K562 (cell line): ENCODE measurements around the gene GLP1R. TPM values are rescaled to one million over a fixed set of nuclear protein-coding genes. Genes with fewer than 3 reads are reported as not detected.

ENCODE experiments used
- ATAC-seq: fragments of 200-7000 bp; cut with Tn5 transposase; 3 replicates; pipeline ENCODE4 v1.9.1; 2020; ENCODE audit warnings: moderate library complexity
- BruUV-seq: library from RNA; stranded (reverse); fragments of 400-500 nt; replicated peaks from 2 replicates; lab custom pipeline; 2021; lab: Mats Ljungman, UMichigan
- CTCF ChIA-PET: fragments of 300-600 bp; formaldehyde crosslinking; extraction: SDS; loops from one replicate; lab custom pipeline; 2021; ENCODE audit warnings: low intra/inter-chr PET ratio; lab: Yijun Ruan, JAX
- POLR2A ChIA-PET: fragments of 300-600, 350-650 bp; sonication (Branson Sonifier 250); formaldehyde crosslinking; extraction: SDS; loops from one replicate; lab custom pipeline; 2021; ENCODE audit warnings: antibody characterized with exemption, inconsistent platforms; lab: Yijun Ruan, JAX
- DNase-seq, 4 experiments: peaks; one replicate each; pipeline versions ENCODE4 v3.0.0 to v3.0.0-alpha.2; 2011 to 2018; ENCODE audit warnings: low spot score in 3 of 4, mixed read lengths in 3 of 4; ENCODE audit errors: extremely low read depth in 1 of 4
- FAIRE-seq: peaks from 2 replicates; lab custom pipeline; 2011; peaks lifted over from hg19 to GRCh38; lab: Jason Lieb, UNC
- H2AFZ ChIP-seq: 2 replicates; pipeline ENCODE4 v1.6.0; 2011; ENCODE audit warnings: low read depth, low read length, control low read depth, inconsistent platforms
- H3K27ac ChIP-seq: fragments of 200-600 bp; 3 replicates; pipeline ENCODE4 v1.8.0; 2011; ENCODE audit warnings: low read depth, mild to moderate bottlenecking, control low read depth, inconsistent platforms, low read length, moderate library complexity, mixed read lengths; ENCODE audit errors: extremely low read depth
- H3K27me3 ChIP-seq, 2 experiments: fragments of 300-600 bp in 1 of 2; 2 replicates in 1 of 2; 3 replicates in 1 of 2; pipeline versions ENCODE4 v1.6.0 to v1.8.0; 2011; ENCODE audit warnings: inconsistent platforms in 2 of 2, low read length in 2 of 2, mild to moderate bottlenecking in 1 of 2, mixed read lengths in 1 of 2, moderate library complexity in 1 of 2; ENCODE audit not compliant: control insufficient read depth in 2 of 2, insufficient read depth in 2 of 2
- H3K36me3 ChIP-seq: fragments of 300-600 bp; 3 replicates; pipeline ENCODE4 v1.8.0; 2011; ENCODE audit warnings: mild to moderate bottlenecking, low read length, inconsistent platforms; ENCODE audit not compliant: control insufficient read depth, insufficient read depth
- H3K4me1 ChIP-seq, 2 experiments: fragments of 200-600 bp in 1 of 2; replicated peaks in 1 of 2; 2 replicates in 1 of 2; 3 replicates in 1 of 2; pipeline versions ENCODE4 v1.5.1 to v1.8.0; 2011; ENCODE audit warnings: inconsistent platforms in 2 of 2, low read length in 2 of 2, mild to moderate bottlenecking in 1 of 2, mixed read lengths in 1 of 2, moderate library complexity in 1 of 2; ENCODE audit not compliant: control insufficient read depth in 2 of 2, insufficient read depth in 2 of 2
- H3K4me2 ChIP-seq: 2 replicates; pipeline ENCODE4 v1.6.1; 2011; ENCODE audit warnings: low read length, control low read depth, inconsistent platforms, mixed read lengths; ENCODE audit not compliant: insufficient read depth
- H3K4me3 ChIP-seq: fragments of 200-600 bp; sonication (generic), shearing (Covaris generic); 2 replicates; pipeline ENCODE4 v1.5.1; 2016; ENCODE audit warnings: control low read depth, inconsistent platforms
- H3K79me2 ChIP-seq: fragments of 200-600 bp; 3 replicates; pipeline ENCODE4 v1.8.0; 2011; ENCODE audit warnings: low read length, inconsistent platforms; ENCODE audit not compliant: control insufficient read depth, insufficient read depth
- H3K9ac ChIP-seq, 2 experiments: 2 replicates each; pipeline versions ENCODE4 v1.6.0 to v1.6.1; 2011; ENCODE audit warnings: low read depth in 2 of 2, low read length in 2 of 2, control low read depth in 1 of 2, inconsistent platforms in 1 of 2, mild to moderate bottlenecking in 1 of 2, mixed read lengths in 1 of 2; ENCODE audit not compliant: insufficient read depth in 1 of 2
- H3K9me1 ChIP-seq: one replicate; pipeline ENCODE4 v1.6.0; 2011; ENCODE audit warnings: inconsistent platforms, mild to moderate bottlenecking, low read length, moderate library complexity; ENCODE audit not compliant: control insufficient read depth, insufficient read depth
- H3K9me3 ChIP-seq: replicated peaks from 2 replicates; pipeline ENCODE4 v1.5.1; 2011; ENCODE audit warnings: low read depth, low read length, inconsistent platforms; ENCODE audit not compliant: control insufficient read depth, insufficient read depth
- H4K20me1 ChIP-seq: replicated peaks from 2 replicates; pipeline ENCODE4 v1.6.1; 2011; ENCODE audit warnings: low read length, inconsistent platforms, mixed read lengths; ENCODE audit not compliant: control insufficient read depth, insufficient read depth
- CTBP1 ChIP-seq: fragments of 450-650 bp; IDR thresholded peaks from 2 replicates; pipeline ENCODE4 v1.6.1; 2016; ENCODE audit warnings: borderline replicate concordance
- EP300 ChIP-seq: IDR thresholded peaks from 2 replicates; pipeline ENCODE4 v1.6.1; 2012; ENCODE audit warnings: low read length, improper control_type of control experiment
- MITF ChIP-seq: IDR thresholded peaks from 2 replicates; pipeline ENCODE4 v1.6.1; 2014; ENCODE audit warnings: antibody characterized with exemption
- MYC ChIP-seq, 2 experiments: fragments of 250-450 bp in 1 of 2; sonication (Bioruptor Pico) in 1 of 2; IDR thresholded peaks; 2 replicates each; pipeline versions ENCODE4 v1.5.1 to v1.6.1; 2012 to 2021; ENCODE audit warnings: low read depth in 2 of 2, borderline replicate concordance in 1 of 2, improper control_type of control experiment in 1 of 2, low read length in 1 of 2, mild to moderate bottlenecking in 1 of 2, moderate library complexity in 1 of 2
- NR2F6 ChIP-seq: fragments of 450-650 bp; formaldehyde crosslinking; IDR thresholded peaks from 2 replicates; pipeline ENCODE4 v1.4.0; 2020; ENCODE audit warnings: mild to moderate bottlenecking
- PKNOX1 ChIP-seq: fragments of 450-650 bp; IDR thresholded peaks from 2 replicates; pipeline ENCODE4 v1.6.1; 2016
- USF1 ChIP-seq: sonication (generic); formaldehyde crosslinking; IDR thresholded peaks from 2 replicates; pipeline ENCODE4 v1.9.0; 2022; ENCODE audit warnings: mild to moderate bottlenecking, missing genetic modification reagents
- WGBS: fragments of 100-300 bp; shearing (Covaris generic); methylation state at CpG from one replicate; pipeline ENCODE4 v1.1.6; 2016; ENCODE audit warnings: low coverage, mixed read lengths; ENCODE audit not compliant: insufficient coverage; ENCODE audit errors: missing lambda C conversion rate; 5-methylcytosine and 5-hydroxymethylcytosine counted together
- in situ Hi-C: fragments of 300-500 bp; cut with MboI; formaldehyde crosslinking; loops from 4 replicates; pipeline ENCODE4 v1.15.0; 2018; ENCODE audit warnings: inconsistent platforms, mixed read lengths
- intact Hi-C: fragments of 100-400 bp; cut with micrococcal nuclease; formaldehyde crosslinking; loops from 2 replicates; pipeline ENCODE4 v1.14.2; 2022
- polyA plus RNA-seq, 8 experiments: library from polyadenylated mRNA; depleted of rRNA in 4 of 8; stranded (reverse) in 5 of 8; unstranded in 3 of 8; fragments of >200 nt; fragmentation: Nextera tagmentation in 2 of 8; fragmentation: Illumina TruSeq in 1 of 8; extraction: Ambion mirVana in 2 of 8; extraction: Trizol in 1 of 8; gene quantifications; 2 replicates each; pipeline versions ENCODE4 v1.2.1 to v1.2.3, GENCODE V29; 2011 to 2014; ENCODE audit warnings: inconsistent platforms in 1 of 8, missing spikeins in 1 of 8
- total RNA-seq, 7 experiments: library from RNA; depleted of rRNA in 6 of 7; stranded (reverse); fragments of >200 nt in 6 of 7; fragmentation: Illumina TruSeq in 2 of 7; extraction: Trizol in 2 of 7; gene quantifications; 2 replicates each; pipeline versions ENCODE4 v1.2.1 to v1.2.3, GENCODE V29; 2011 to 2021; ENCODE audit warnings: low replicate concordance in 1 of 7

GLP1R gene
- total and polyA plus RNA-seq, 9 of the 15 experiments (the other 6 are each of a cell fraction or from before 2014, with no cell fraction given): not detected

DNA sequence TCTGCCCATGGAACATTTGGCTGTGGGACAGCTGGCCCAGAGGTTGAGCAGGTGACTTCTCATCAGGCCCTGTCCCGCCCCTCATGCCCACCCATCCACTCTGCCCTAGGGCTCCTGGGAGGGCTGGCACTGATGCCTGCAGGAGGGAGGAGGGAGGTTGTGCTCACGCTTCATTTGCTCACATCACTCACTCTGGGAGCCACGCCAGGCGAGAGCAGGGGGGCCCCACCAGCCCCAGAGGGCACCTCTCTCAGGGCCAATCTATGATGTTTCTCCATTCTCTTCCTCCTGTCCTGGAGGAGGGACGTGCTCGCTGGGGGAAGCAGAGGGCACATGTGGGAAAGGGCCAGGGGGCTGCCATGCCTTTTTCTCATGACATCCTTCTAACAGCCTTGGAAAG, 10.9 kb upstream of the GLP1R start (continued):
- TF ChIP-seq MITF: no peak
- no peak for TF ChIP-seq CTBP1
- 0 out of 2 replicates have a peak, but pooled peaks have one; percentile 6 for TF ChIP-seq USF1 (CRISPR knock-in tag)
- no peak for TF ChIP-seq MYC (IDR thresholded peaks at IDR 0.05; ENCODE audit: low read depth, low read length)
- TF ChIP-seq MYC (CRISPR knock-in tag; IDR thresholded peaks at IDR 0.05; ENCODE audit: borderline replicate concordance, low read depth): no peak
- no peak for TF ChIP-seq PKNOX1

GRCh38 chr6:39040080-39040673, 8.4 kb upstream of the GLP1R start:
- ATAC-seq: no peak
- H3K36me3 ChIP-seq: no peaks in the 10 kb centered on the region
- H3K4me2 ChIP-seq: no peak overlapping the region
- H2AFZ ChIP-seq: no peak overlapping the region
- under 1% methylated on average over 10 of the region's 10 CpGs for WGBS
- no peaks in the 10 kb centered on the region for H3K79me2 ChIP-seq
- in situ Hi-C loops: no loop called here
- no peaks in the 10 kb centered on the region for H3K9me1 ChIP-seq
- no peaks in the 10 kb centered on the region for H3K9me3 ChIP-seq
- intact Hi-C loops: no loop called here
- TF ChIP-seq EP300 (no peak), NR2F6 (CRISPR knock-in tag) (no peak)
- FAIRE-seq: no peak
- H3K27ac ChIP-seq: no peak overlapping the region
- ChIA-PET POLR2A (interaction anchor here (0.8 kb wide), 1 partner anchor 41 kb away, joined by 3 read pairs; no protein-coding TSS in a partner anchor), CTCF (no interaction called here)
- H4K20me1 ChIP-seq: peaks cover 20% of the 10 kb centered on the region; the same call in 1 of the 2 replicates
- H3K4me1 ChIP-seq: peaks cover 10 to 19% of the 10 kb centered on the region in 2 experiments; a peak in 4 of 5 replicates
- peaks cover 52 to 86% of the 10 kb centered on the region in 2 experiments; a peak in 4 of 5 replicates for H3K27me3 ChIP-seq
- DNase-seq: no peak
- H3K4me3 ChIP-seq: no peak overlapping the region
- BruUV-seq: no TSS peak
- H3K9ac ChIP-seq: no peak overlapping the region
